HEK293T (cell line): ENCODE results near the gene HOXD12.

Experiments
- CTCF ChIA-PET: fragments of 350-600 bp; formaldehyde crosslinking; extraction: SDS; loops from one replicate; lab custom pipeline; 2021; ENCODE audit warnings: antibody characterized with exemption, inconsistent platforms; lab: Yijun Ruan, JAX
- POLR2A ChIA-PET: fragments of 350-600 bp; formaldehyde crosslinking; extraction: SDS; loops from one replicate; lab custom pipeline; 2020; ENCODE audit warnings: antibody characterized with exemption, inconsistent platforms; lab: Yijun Ruan, JAX
- DNase-seq: peaks from one replicate; pipeline ENCODE4 v3.0.0; 2012; ENCODE audit warnings: mixed read lengths; ENCODE audit errors: extremely low spot score
- ARNT ChIP-seq: fragments of 450-650 bp; IDR thresholded peaks from 2 replicates; pipeline ENCODE4 v1.6.1; 2017; ENCODE audit warnings: mild to moderate bottlenecking
- CTBP1 ChIP-seq: fragments of 450-650 bp; IDR thresholded peaks from 2 replicates; pipeline ENCODE4 v1.6.1; 2016; ENCODE audit warnings: borderline replicate concordance
- ELF4 ChIP-seq: fragments of 450-650 bp; IDR thresholded peaks from 2 replicates; pipeline ENCODE4 v1.6.1; 2017; ENCODE audit warnings: antibody characterized with exemption
- FOXA1 ChIP-seq: fragments of 450-650 bp; IDR thresholded peaks from 2 replicates; pipeline ENCODE4 v1.6.1; 2016; ENCODE audit warnings: mild to moderate bottlenecking
- FOXK2 ChIP-seq: fragments of 450-650 bp; IDR thresholded peaks from 2 replicates; pipeline ENCODE4 v1.6.1; 2016; ENCODE audit warnings: mild to moderate bottlenecking
- FOXM1 ChIP-seq: fragments of 450-650 bp; IDR thresholded peaks from 2 replicates; pipeline ENCODE4 v1.6.1; 2017; ENCODE audit warnings: mild to moderate bottlenecking, borderline replicate concordance
- HDGF ChIP-seq: fragments of 450-650 bp; IDR thresholded peaks from 2 replicates; pipeline ENCODE4 v1.6.1; 2017; ENCODE audit warnings: antibody characterized with exemption, borderline replicate concordance
- L3MBTL2 ChIP-seq: fragments of 450-650 bp; conservative IDR thresholded peaks from 2 replicates; pipeline ENCODE4 v1.6.1; 2016; ENCODE audit warnings: mild to moderate bottlenecking
- LEF1 ChIP-seq: fragments of 450-650 bp; IDR thresholded peaks from 2 replicates; pipeline ENCODE4 v1.6.1; 2017; ENCODE audit warnings: mild to moderate bottlenecking, borderline replicate concordance
- NFRKB ChIP-seq: fragments of 450-650 bp; IDR thresholded peaks from 2 replicates; pipeline ENCODE4 v1.6.1; 2016; ENCODE audit warnings: mild to moderate bottlenecking, moderate library complexity
- PKNOX1 ChIP-seq: fragments of 450-650 bp; IDR thresholded peaks from 2 replicates; pipeline ENCODE4 v1.6.1; 2016
- SUZ12 ChIP-seq: fragments of 450-650 bp; IDR thresholded peaks from 2 replicates; pipeline ENCODE4 v1.6.1; 2016; ENCODE audit warnings: mild to moderate bottlenecking
- TARDBP ChIP-seq: fragments of 450-650 bp; IDR thresholded peaks from 2 replicates; pipeline ENCODE4 v1.6.1; 2016
- ZNF384 ChIP-seq: fragments of 450-650 bp; IDR thresholded peaks from 2 replicates; pipeline ENCODE4 v1.6.1; 2016

HOXD12 gene

GRCh38 chr2:176099728-176100546 lies at the start of gene HOXD12:
HOXD12 (plus strand) TSS chr2:176099795; CDS start chr2:176099802, 7 bp downstream.
- no peak for TF ChIP-seq ELF4
- TF ChIP-seq LEF1 = no peak
- TF ChIP-seq ARNT = no peak
- DNase-seq = no peak
- ChIA-PET CTCF (interaction anchor here (0.6 kb wide), 1 partner anchor 480 kb away, joined by 5 read pairs; no protein-coding TSS in a partner anchor), POLR2A (no interaction called here)

- no peak for DNase-seq
Measured at GRCh38 chr2:176056406-176056805, 43.2 kb upstream of the HOXD12 start.

GRCh38 chr2:176063958-176064357 lies 35.6 kb upstream of the HOXD12 start:
- ChIA-PET POLR2A (no interaction called here), CTCF (interaction anchor here (1.5 kb wide), 1 partner anchor 17 kb away, joined by 4 read pairs; no protein-coding TSS in a partner anchor)
- TF ChIP-seq ARNT (no peak), LEF1 (no peak)
- no peak for DNase-seq

More at GRCh38 chr2:176056406-176056805, 43.2 kb upstream of the HOXD12 start:
- POLR2A ChIA-PET = no interaction called here
- TF ChIP-seq CTBP1 (no peak), FOXM1 (no peak), PKNOX1 (no peak), ELF4 (no peak), FOXA1 (no peak), FOXK2 (no peak), ARNT (no peak), TARDBP (no peak)
- CTCF ChIA-PET = no interaction called here

GRCh38 chr2:176066645-176067588 lies 32.7 kb upstream of the HOXD12 start:
- ChIA-PET POLR2A (no interaction called here), CTCF (no interaction called here)
- TF ChIP-seq FOXA1 (no peak), ELF4 (no peak), L3MBTL2 (no peak), HDGF (no peak), ZNF384 (no peak), FOXM1 (no peak), NFRKB (no peak), SUZ12 (no peak), PKNOX1 (no peak)

GRCh38 chr2:176067589-176068418 lies 31.8 kb upstream of the HOXD12 start:
- ChIA-PET POLR2A (no interaction called here), CTCF (no interaction called here)

More at GRCh38 chr2:176066645-176067588, 32.7 kb upstream of the HOXD12 start:
- DNase-seq = no peak

More at GRCh38 chr2:176067589-176068418, 31.8 kb upstream of the HOXD12 start:
- no peak for DNase-seq
- TF ChIP-seq CTBP1 = no peak
- no peak for TF ChIP-seq NFRKB
- TF ChIP-seq FOXK2 = no peak
- no peak for TF ChIP-seq ARNT
- no peak for TF ChIP-seq FOXA1
- TF ChIP-seq ELF4 = no peak
- TF ChIP-seq ZNF384 = no peak
- no peak for TF ChIP-seq TARDBP
- no peak for TF ChIP-seq HDGF
- TF ChIP-seq FOXM1 = no peak
- no peak for TF ChIP-seq PKNOX1
